ENCODE data around the gene P2RY8.

DNA sequence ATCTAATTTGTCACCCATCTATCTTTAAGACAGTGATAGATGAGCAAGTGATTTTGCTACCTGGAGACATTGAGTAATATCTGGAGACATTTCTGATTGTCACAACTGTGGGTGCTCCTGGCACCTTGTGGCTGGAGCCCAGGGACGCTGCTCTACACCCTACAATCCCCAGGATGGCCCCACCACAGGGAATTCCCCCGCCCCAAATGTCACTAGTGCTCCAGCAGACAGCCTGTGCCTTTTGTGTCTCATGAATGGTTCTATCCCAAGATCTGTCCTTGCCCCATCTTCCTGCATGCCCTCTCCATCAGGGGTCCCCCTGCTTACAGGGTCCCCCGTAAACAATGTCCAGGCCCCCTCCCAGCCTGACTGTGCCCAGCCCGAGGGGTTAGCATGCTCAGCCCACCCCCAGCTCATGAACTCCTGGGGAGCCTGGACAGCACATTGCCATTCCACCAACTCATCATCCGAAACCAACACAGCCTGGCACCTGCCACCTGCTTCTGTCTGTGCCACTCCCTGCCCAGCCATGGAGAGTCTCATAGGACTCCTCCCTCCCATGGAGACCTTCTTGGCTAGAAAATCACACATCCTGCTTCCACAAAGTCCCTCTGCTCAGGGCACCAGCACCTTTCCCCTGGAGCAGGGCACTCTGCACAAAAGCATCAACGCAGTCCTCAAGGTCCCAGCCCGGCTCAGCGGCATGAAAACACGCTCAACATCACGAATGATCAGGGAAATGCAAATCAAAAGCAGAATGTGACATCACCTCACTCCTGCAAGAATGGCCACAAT lies 5.7 kb downstream of the P2RY8 start:
- TF ChIP-seq FOXP2 (optimal IDR thresholded peaks at IDR 0.05; ENCODE audit: borderline replicate concordance, extremely low read depth, extremely low read length, insufficient read depth) (no peak), POLR2AphosphoS5 (IDR thresholded peaks at IDR 0.05; ENCODE audit: low read depth, low read length) (no peak), TAF1 (IDR thresholded peaks at IDR 0.05; ENCODE audit: borderline replicate concordance, insufficient read depth, low read length) (no peak), SIN3A (IDR thresholded peaks at IDR 0.05; ENCODE audit: borderline replicate concordance, insufficient read depth, low read length) (no peak)
- TF ChIP-seq, protein P1, sequence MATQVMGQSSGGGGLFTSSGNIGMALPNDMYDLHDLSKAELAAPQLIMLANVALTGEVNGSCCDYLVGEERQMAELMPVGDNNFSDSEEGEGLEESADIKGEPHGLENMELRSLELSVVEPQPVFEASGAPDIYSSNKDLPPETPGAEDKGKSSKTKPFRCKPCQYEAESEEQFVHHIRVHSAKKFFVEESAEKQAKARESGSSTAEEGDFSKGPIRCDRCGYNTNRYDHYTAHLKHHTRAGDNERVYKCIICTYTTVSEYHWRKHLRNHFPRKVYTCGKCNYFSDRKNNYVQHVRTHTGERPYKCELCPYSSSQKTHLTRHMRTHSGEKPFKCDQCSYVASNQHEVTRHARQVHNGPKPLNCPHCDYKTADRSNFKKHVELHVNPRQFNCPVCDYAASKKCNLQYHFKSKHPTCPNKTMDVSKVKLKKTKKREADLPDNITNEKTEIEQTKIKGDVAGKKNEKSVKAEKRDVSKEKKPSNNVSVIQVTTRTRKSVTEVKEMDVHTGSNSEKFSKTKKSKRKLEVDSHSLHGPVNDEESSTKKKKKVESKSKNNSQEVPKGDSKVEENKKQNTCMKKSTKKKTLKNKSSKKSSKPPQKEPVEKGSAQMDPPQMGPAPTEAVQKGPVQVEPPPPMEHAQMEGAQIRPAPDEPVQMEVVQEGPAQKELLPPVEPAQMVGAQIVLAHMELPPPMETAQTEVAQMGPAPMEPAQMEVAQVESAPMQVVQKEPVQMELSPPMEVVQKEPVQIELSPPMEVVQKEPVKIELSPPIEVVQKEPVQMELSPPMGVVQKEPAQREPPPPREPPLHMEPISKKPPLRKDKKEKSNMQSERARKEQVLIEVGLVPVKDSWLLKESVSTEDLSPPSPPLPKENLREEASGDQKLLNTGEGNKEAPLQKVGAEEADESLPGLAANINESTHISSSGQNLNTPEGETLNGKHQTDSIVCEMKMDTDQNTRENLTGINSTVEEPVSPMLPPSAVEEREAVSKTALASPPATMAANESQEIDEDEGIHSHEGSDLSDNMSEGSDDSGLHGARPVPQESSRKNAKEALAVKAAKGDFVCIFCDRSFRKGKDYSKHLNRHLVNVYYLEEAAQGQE (IDR thresholded peaks at IDR 0.05; ENCODE audit: insufficient read depth in 1 of 2, low read depth in 2 of 2, low read length in 2 of 2), result no peak
